ENCODE results near the gene SNX10. TPM values are rescaled to one million over a fixed set of nuclear protein-coding genes. Genes with fewer than 3 reads are reported as not detected.

SNX10 gene
- total RNA-seq, 4 donors from 2014 or later, result 0.87 to 5.2 (median 2.0) TPM

GRCh38 chr7:26368542-26368941, 76.9 kb downstream of the SNX10 start:
- H3K27me3 ChIP-seq, result peaks cover 50% of the 10 kb centered on the region
- TF ChIP-seq EP300 (IDR thresholded peaks at IDR 0.05) (no peak), POLR2AphosphoS5 (IDR thresholded peaks at IDR 0.05) (no peak), POLR2A (IDR thresholded peaks at IDR 0.05) (no peak), CTCF (IDR thresholded peaks at IDR 0.05) (no peak)
- no peak overlapping the region for H3K4me3 ChIP-seq
- no peaks in the 10 kb centered on the region for H3K36me3 ChIP-seq
- peaks cover 4% of the 10 kb centered on the region for H3K4me1 ChIP-seq
- H3K27ac ChIP-seq, result no peak overlapping the region
- no peak for DNase-seq (ENCODE audit: low spot score in 2 of 2)
- 67% methylated on average over 2 of the region's 2 CpGs for WGBS
- H3K9me3 ChIP-seq, result no peaks in the 10 kb centered on the region

- TF ChIP-seq EP300 (IDR thresholded peaks at IDR 0.05) (no peak), POLR2A (IDR thresholded peaks at IDR 0.05) (no peak), CTCF (IDR thresholded peaks at IDR 0.05) (peak; percentile 57 to 63), POLR2AphosphoS5 (IDR thresholded peaks at IDR 0.05) (no peak)
- no peak for DNase-seq (ENCODE audit: low spot score in 2 of 2)
- 3% methylated on average over 4 of the region's 4 CpGs for whole genome bisulfite sequencing
- Histone ChIP-seq H3K27me3 (peaks cover 58% of the 10 kb centered on the region), H3K4me3 (no peak overlapping the region), H3K9me3 (no peaks in the 10 kb centered on the region), H3K4me1 (peaks cover 4% of the 10 kb centered on the region), H3K27ac (no peak overlapping the region), H3K36me3 (no peaks in the 10 kb centered on the region)
These were observed 77.9 kb downstream of the SNX10 start for GRCh38 chr7:26369593-26369992.

- H3K27ac ChIP-seq, result no peak overlapping the region
- no peak overlapping the region for H3K4me3 ChIP-seq
- 66% methylated on average over 5 of the region's 5 CpGs for WGBS
- no peaks in the 10 kb centered on the region for H3K9me3 ChIP-seq
- TF ChIP-seq CTCF (IDR thresholded peaks at IDR 0.05) (no peak), POLR2AphosphoS5 (IDR thresholded peaks at IDR 0.05) (no peak), POLR2A (IDR thresholded peaks at IDR 0.05) (no peak), EP300 (IDR thresholded peaks at IDR 0.05) (no peak)
- H3K36me3 ChIP-seq, result no peaks in the 10 kb centered on the region
- H3K4me1 ChIP-seq, result peaks cover under 1% of the 10 kb centered on the region
- DNase-seq (ENCODE audit: low spot score in 2 of 2), result no peak
- H3K27me3 ChIP-seq, result peaks cover 62% of the 10 kb centered on the region
These were observed 78.3 kb downstream of the SNX10 start for GRCh38 chr7:26370011-26370410.

- Histone ChIP-seq H3K4me1 (peaks cover 17% of the 10 kb centered on the region), H3K27me3 (peaks cover 83% of the 10 kb centered on the region), H3K36me3 (no peaks in the 10 kb centered on the region), H3K4me3 (no peak overlapping the region), H3K9me3 (no peaks in the 10 kb centered on the region), H3K27ac (no peak overlapping the region)
- WGBS, result 84% methylated on average over 3 of the region's 3 CpGs
- no peak for TF ChIP-seq POLR2AphosphoS5 (IDR thresholded peaks at IDR 0.05)
- no peak for TF ChIP-seq CTCF (IDR thresholded peaks at IDR 0.05)
- TF ChIP-seq EP300 (IDR thresholded peaks at IDR 0.05), result no peak
- TF ChIP-seq POLR2A (IDR thresholded peaks at IDR 0.05), result no peak
- no peak for DNase-seq (ENCODE audit: low spot score in 2 of 2)
These were observed 80.6 kb downstream of the SNX10 start for GRCh38 chr7:26372249-26372648.

- Histone ChIP-seq H3K27ac (no peak overlapping the region), H3K27me3 (peaks cover 84% of the 10 kb centered on the region), H3K4me3 (no peak overlapping the region), H3K4me1 (peaks cover 18% of the 10 kb centered on the region), H3K9me3 (no peaks in the 10 kb centered on the region), H3K36me3 (no peaks in the 10 kb centered on the region)
- DNase-seq (ENCODE audit: low spot score in 2 of 2), result no peak
- TF ChIP-seq POLR2AphosphoS5 (IDR thresholded peaks at IDR 0.05) (no peak), CTCF (IDR thresholded peaks at IDR 0.05) (no peak), POLR2A (IDR thresholded peaks at IDR 0.05) (no peak), EP300 (IDR thresholded peaks at IDR 0.05) (no peak)
- 84% methylated on average over 2 of the region's 2 CpGs for WGBS
These were observed 81.0 kb downstream of the SNX10 start for GRCh38 chr7:26372704-26373103.

Measured in suprapubic skin (tissue), 4 donors.